ENCODE results near the gene OR2B6.

The OR2B6 gene

GRCh38 chr6:27986928-27987725, 30.1 kb downstream of the OR2B6 start:
- H3K36me3 ChIP-seq, result no peaks in the 10 kb centered on the region
- TF ChIP-seq Cebpa-rat (IDR thresholded peaks at IDR 0.05), result no peak
- H3K4me2 ChIP-seq, result no peak overlapping the region
- no peaks in the 10 kb centered on the region; the same call in 1 of the 2 replicates for H3K4me1 ChIP-seq
- H3K27me3 ChIP-seq, result no peaks in the 10 kb centered on the region
- H3K27ac ChIP-seq, result no peak overlapping the region
- no peak overlapping the region for H3K4me3 ChIP-seq
- no peak overlapping the region for H3K9ac ChIP-seq
- no peaks in the 10 kb centered on the region for H4K20me1 ChIP-seq
- no peaks in the 10 kb centered on the region for H3K9me3 ChIP-seq

DNA sequence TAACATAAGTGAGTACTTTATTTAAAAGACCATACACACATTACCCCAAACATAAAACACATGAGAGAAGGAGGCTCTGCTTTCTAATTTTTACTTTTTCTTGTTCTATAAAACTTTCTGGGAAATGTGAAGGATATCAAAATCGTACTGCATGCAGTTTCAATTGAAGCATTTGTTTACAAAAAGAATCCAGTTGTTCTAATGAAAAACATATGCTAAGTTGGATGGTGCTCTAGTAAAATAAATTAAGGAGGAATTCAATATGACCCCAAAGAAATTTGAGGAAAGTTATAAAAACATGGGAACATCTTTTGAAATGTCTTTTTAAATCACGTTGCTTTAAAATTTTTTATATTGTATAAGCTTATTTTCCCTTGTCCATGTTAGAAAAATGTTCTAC, 37.6 kb downstream of the OR2B6 start:
- Histone ChIP-seq H3K27me3 (no peaks in the 10 kb centered on the region), H3K4me1 (no peaks in the 10 kb centered on the region), H3K27ac (no peak overlapping the region), H3K4me3 (no peak overlapping the region), H3K4me2 (no peak overlapping the region), H3K9ac (no peak overlapping the region), H4K20me1 (no peaks in the 10 kb centered on the region), H3K36me3 (no peaks in the 10 kb centered on the region), H3K9me3 (no peaks in the 10 kb centered on the region)
- TF ChIP-seq Cebpa-rat (IDR thresholded peaks at IDR 0.05), result no peak

GRCh38 chr6:28000351-28001045, 43.5 kb downstream of the OR2B6 start:
- H3K36me3 ChIP-seq, result no peaks in the 10 kb centered on the region

GRCh38 chr6:28001351-28001750, 44.3 kb downstream of the OR2B6 start:
- no peak overlapping the region for H3K4me3 ChIP-seq
- no peak overlapping the region for H3K4me2 ChIP-seq
- no peak overlapping the region for H3K27ac ChIP-seq
- H3K9ac ChIP-seq, result no peak overlapping the region
- TF ChIP-seq Cebpa-rat (IDR thresholded peaks at IDR 0.05), result no peak
- H3K27me3 ChIP-seq, result no peaks in the 10 kb centered on the region
- no peaks in the 10 kb centered on the region for H3K9me3 ChIP-seq
- no peaks in the 10 kb centered on the region for H3K4me1 ChIP-seq
- no peaks in the 10 kb centered on the region for H3K36me3 ChIP-seq
- no peaks in the 10 kb centered on the region for H4K20me1 ChIP-seq

More at GRCh38 chr6:28000351-28001045, 43.5 kb downstream of the OR2B6 start:
- Histone ChIP-seq H3K4me3 (no peak overlapping the region), H3K27me3 (no peaks in the 10 kb centered on the region), H3K4me1 (no peaks in the 10 kb centered on the region), H4K20me1 (no peaks in the 10 kb centered on the region), H3K9ac (no peak overlapping the region), H3K9me3 (no peaks in the 10 kb centered on the region), H3K4me2 (no peak overlapping the region), H3K27ac (no peak overlapping the region)
- TF ChIP-seq Cebpa-rat (IDR thresholded peaks at IDR 0.05), result no peak

GRCh38 chr6:28001751-28002150, 44.7 kb downstream of the OR2B6 start:
- TF ChIP-seq Cebpa-rat (IDR thresholded peaks at IDR 0.05), result no peak
- no peaks in the 10 kb centered on the region for H3K9me3 ChIP-seq
- no peak overlapping the region for H3K4me3 ChIP-seq
- H3K4me2 ChIP-seq, result no peak overlapping the region
- no peaks in the 10 kb centered on the region for H3K36me3 ChIP-seq
- H3K27me3 ChIP-seq, result no peaks in the 10 kb centered on the region
- no peaks in the 10 kb centered on the region for H4K20me1 ChIP-seq
- H3K4me1 ChIP-seq, result no peaks in the 10 kb centered on the region
- H3K27ac ChIP-seq, result no peak overlapping the region
- no peak overlapping the region for H3K9ac ChIP-seq

DNA sequence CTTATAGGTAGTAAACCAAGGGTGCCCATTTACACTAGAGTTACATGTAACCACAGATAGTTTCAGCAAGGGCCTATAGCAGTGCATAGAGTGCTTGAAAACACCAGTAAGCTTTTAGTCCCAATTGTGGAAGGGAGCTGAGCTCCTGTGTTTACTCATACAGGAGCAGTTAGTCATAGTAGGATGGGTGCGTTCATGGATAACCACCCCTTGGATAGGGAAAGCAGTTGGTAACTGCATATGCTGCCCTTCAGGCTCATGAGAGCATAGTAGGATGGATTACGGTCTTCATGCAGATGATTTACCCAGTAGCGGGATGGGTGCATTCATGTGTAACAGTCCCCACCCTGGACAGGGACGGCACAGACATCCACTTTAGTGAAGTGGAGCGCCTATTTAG, 45.1 kb downstream of the OR2B6 start:
- Histone ChIP-seq H4K20me1 (no peaks in the 10 kb centered on the region), H3K4me3 (no peak overlapping the region), H3K4me1 (no peaks in the 10 kb centered on the region), H3K27ac (no peak overlapping the region), H3K9me3 (no peaks in the 10 kb centered on the region), H3K36me3 (no peaks in the 10 kb centered on the region), H3K27me3 (no peaks in the 10 kb centered on the region), H3K9ac (no peak overlapping the region), H3K4me2 (no peak overlapping the region)
- no peak for TF ChIP-seq Cebpa-rat (IDR thresholded peaks at IDR 0.05)

GRCh38 chr6:28003059-28003458, 46.0 kb downstream of the OR2B6 start:
- H3K36me3 ChIP-seq, result no peaks in the 10 kb centered on the region
- no peak overlapping the region for H3K9ac ChIP-seq

GRCh38 chr6:28003661-28004060, 46.6 kb downstream of the OR2B6 start:
- no peaks in the 10 kb centered on the region for H4K20me1 ChIP-seq
- no peaks in the 10 kb centered on the region for H3K9me3 ChIP-seq
- H3K36me3 ChIP-seq, result no peaks in the 10 kb centered on the region
- no peak overlapping the region for H3K27ac ChIP-seq
- no peaks in the 10 kb centered on the region for H3K27me3 ChIP-seq
- no peak overlapping the region for H3K4me2 ChIP-seq
- H3K4me1 ChIP-seq, result peaks cover 6% of the 10 kb centered on the region
- no peak for TF ChIP-seq Cebpa-rat (IDR thresholded peaks at IDR 0.05)
- H3K4me3 ChIP-seq, result no peak overlapping the region
- H3K9ac ChIP-seq, result no peak overlapping the region

More at GRCh38 chr6:28003059-28003458, 46.0 kb downstream of the OR2B6 start:
- no peak overlapping the region for H3K4me2 ChIP-seq
- H3K27ac ChIP-seq, result no peak overlapping the region
- H3K4me3 ChIP-seq, result no peak overlapping the region
- H3K27me3 ChIP-seq, result no peaks in the 10 kb centered on the region
- no peaks in the 10 kb centered on the region for H4K20me1 ChIP-seq
- peaks cover 2% of the 10 kb centered on the region for H3K4me1 ChIP-seq
- no peak for TF ChIP-seq Cebpa-rat (IDR thresholded peaks at IDR 0.05)
- H3K9me3 ChIP-seq, result no peaks in the 10 kb centered on the region

DNA sequence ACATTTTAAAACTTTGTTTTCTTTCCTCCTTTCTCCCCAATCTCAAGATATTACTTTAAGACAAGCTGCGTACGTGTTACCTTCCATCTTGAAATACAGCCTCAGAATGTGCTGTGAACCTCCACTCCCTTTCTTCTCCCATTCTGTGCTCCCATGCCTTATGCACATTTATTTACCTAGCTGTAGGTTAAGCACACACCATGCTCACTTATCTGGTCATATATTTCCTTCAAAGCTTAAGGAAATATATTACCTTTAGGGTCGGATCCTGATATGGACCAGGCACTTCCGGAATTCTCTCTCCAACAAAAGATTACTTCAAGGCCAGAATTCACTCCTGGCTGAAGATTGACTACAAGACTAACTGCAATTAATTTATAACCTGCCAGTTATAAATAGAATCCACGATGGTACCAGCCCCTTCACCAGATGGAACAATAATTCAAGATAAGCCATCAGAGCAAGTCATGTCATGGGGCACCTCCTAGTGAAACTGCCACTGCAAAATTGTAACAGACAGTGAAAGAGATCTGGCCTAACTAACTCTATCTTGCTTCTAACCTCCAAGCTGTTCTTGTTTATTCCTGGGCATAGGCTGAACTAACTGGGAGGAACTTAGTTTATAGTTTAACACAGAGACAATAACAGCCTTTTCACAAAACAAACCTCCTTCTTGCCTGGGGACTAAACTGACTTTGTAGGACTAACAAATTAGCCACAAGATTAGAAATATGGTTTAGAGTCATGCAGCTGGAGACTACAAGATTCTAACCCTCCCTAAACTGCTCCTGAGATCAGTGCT, 47.5 kb downstream of the OR2B6 start:
- H3K4me2 ChIP-seq, result no peak overlapping the region
- H3K36me3 ChIP-seq, result no peaks in the 10 kb centered on the region
- no peak for TF ChIP-seq Cebpa-rat (IDR thresholded peaks at IDR 0.05)
- H3K27ac ChIP-seq, result no peak overlapping the region
- H4K20me1 ChIP-seq, result no peaks in the 10 kb centered on the region
- no peaks in the 10 kb centered on the region for H3K9me3 ChIP-seq
- peaks cover 6% of the 10 kb centered on the region for H3K4me1 ChIP-seq
- no peaks in the 10 kb centered on the region for H3K27me3 ChIP-seq
- H3K9ac ChIP-seq, result no peak overlapping the region
- no peak overlapping the region for H3K4me3 ChIP-seq

Measured in BLaER1 (cell line).